ENCODE results near the gene PRR33.
A peak's percentile ranks its signal among the peaks of the same experiment; 100 is the strongest.

The PRR33 gene

GRCh38 chr11:1896468-1896867 is 4.8 kb upstream of the PRR33 start:
- no peak for DNase-seq (ENCODE audit: low read depth)
- no peak overlapping the region for H3K4me3 ChIP-seq (ENCODE audit: low read length)
- no peak for TF ChIP-seq CTCF (conservative IDR thresholded peaks at IDR 0.05; ENCODE audit: low read length)

- H3K4me3 ChIP-seq (ENCODE audit: low read length): no peak overlapping the region
- no peak for TF ChIP-seq CTCF (conservative IDR thresholded peaks at IDR 0.05; ENCODE audit: low read length)
- DNase-seq (ENCODE audit: low read depth): no peak
These were observed 3.1 kb upstream of the PRR33 start for GRCh38 chr11:1894759-1895158.

GRCh38 chr11:1893581-1894359 is 2.1 kb upstream of the PRR33 start:
- TF ChIP-seq CTCF (conservative IDR thresholded peaks at IDR 0.05; ENCODE audit: low read length): no peak
- no peak overlapping the region for H3K4me3 ChIP-seq (ENCODE audit: low read length)
- DNase-seq (ENCODE audit: low read depth): peak; percentile 23

GRCh38 chr11:1892558-1892957 is 863 bp upstream of the PRR33 start:
- H3K4me3 ChIP-seq (ENCODE audit: low read length): no peak overlapping the region
- no peak for DNase-seq (ENCODE audit: low read depth)
- TF ChIP-seq CTCF (conservative IDR thresholded peaks at IDR 0.05; ENCODE audit: low read length): no peak

GRCh38 chr11:1892116-1892515 is 421 bp upstream of the PRR33 start:
- no peak overlapping the region for H3K4me3 ChIP-seq (ENCODE audit: low read length)
- no peak for TF ChIP-seq CTCF (conservative IDR thresholded peaks at IDR 0.05; ENCODE audit: low read length)
- DNase-seq (ENCODE audit: low read depth): no peak

GRCh38 chr11:1890856-1891830 is 552 bp downstream of the PRR33 start:
- no peak for TF ChIP-seq CTCF (conservative IDR thresholded peaks at IDR 0.05; ENCODE audit: low read length)
- H3K4me3 ChIP-seq (ENCODE audit: low read length): no peak overlapping the region
- DNase-seq (ENCODE audit: low read depth): no peak
